H1 (cell line): ENCODE results near the gene QSOX2. TPM values are rescaled to one million over a fixed set of nuclear protein-coding genes. Genes with fewer than 3 reads are reported as not detected.

Experiments used
- BCL11A ChIP-seq, 2 experiments: IDR thresholded peaks; one replicate each; pipeline ENCODE4 v1.6.1; 2011; ENCODE audit warnings: low read depth in 2 of 2, low read length in 2 of 2, mild to moderate bottlenecking in 2 of 2
- CHD2 ChIP-seq: IDR thresholded peaks from 2 replicates; pipeline ENCODE4 v1.6.1; 2012; ENCODE audit warnings: low read length, improper control_type of control experiment
- CHD7 ChIP-seq: fragments of 300-600 bp; sonication (generic); IDR thresholded peaks from 2 replicates; pipeline ENCODE4 v1.7.1; 2012; ENCODE audit warnings: low read length, moderate library complexity, mild to moderate bottlenecking, inconsistent platforms; ENCODE audit not compliant: insufficient replicate concordance
- KDM4A ChIP-seq: IDR thresholded peaks from one replicate; pipeline ENCODE4 v1.7.1; 2012; ENCODE audit warnings: low read depth, mild to moderate bottlenecking, moderate library complexity, low read length, inconsistent platforms; ENCODE audit not compliant: severe bottlenecking
- RAD21 ChIP-seq, 2 experiments: IDR thresholded peaks in 1 of 2; conservative IDR thresholded peaks in 1 of 2; 2 replicates each; pipeline ENCODE4 v1.6.1; 2011; ENCODE audit warnings: low read depth in 2 of 2, low read length in 2 of 2, improper control_type of control experiment in 1 of 2, inconsistent platforms in 1 of 2, mild to moderate bottlenecking in 1 of 2, moderate library complexity in 1 of 2
- SRF ChIP-seq: IDR thresholded peaks from 2 replicates; pipeline ENCODE4 v1.6.1; 2011; ENCODE audit warnings: mild to moderate bottlenecking, low read depth, low read length, moderate library complexity
- TAF1 ChIP-seq: IDR thresholded peaks from 2 replicates; pipeline ENCODE4 v1.6.1; 2011; ENCODE audit warnings: mild to moderate bottlenecking, low read depth, low read length
- TEAD4 ChIP-seq: IDR thresholded peaks from 2 replicates; pipeline ENCODE4 v1.6.1; 2012; ENCODE audit warnings: low read depth, low read length, inconsistent platforms, mixed read lengths
- polyA plus RNA-seq, 7 experiments: library from polyadenylated mRNA; depleted of rRNA in 3 of 7; stranded (reverse) in 5 of 7; unstranded in 2 of 7; fragments of >200 nt in 5 of 7; fragments of 200-250 nt in 2 of 7; gene quantifications; 1 replicate in 5 of 7; 2 replicates in 1 of 7; 4 replicates in 1 of 7; pipeline versions ENCODE4 v1.2.1 to v1.2.3, GENCODE V29; 2011 to 2013; ENCODE audit warnings: missing spikeins in 2 of 7, mixed read lengths in 2 of 7
- total RNA-seq: library from RNA; stranded (reverse); fragmentation: NEBNext Ultra II Directional; extraction: Animal tissue kit (Norgen Biotek cat#: 25700); gene quantifications from 2 replicates; pipeline ENCODE4 v1.2.1, GENCODE V29; 2021

QSOX2 gene
- total and polyA plus RNA-seq, 2 of the 8 experiments (the other 6 are each of a cell fraction or from before 2014, with no cell fraction given): 18.0 to 28.6 TPM

- no peak for TF ChIP-seq CHD7
- TF ChIP-seq SRF: no peak
- TF ChIP-seq RAD21 (IDR thresholded peaks at IDR 0.05 in 1 of 2, conservative IDR thresholded peaks at IDR 0.05 in 1 of 2; ENCODE audit: low read depth in 2 of 2, low read length in 2 of 2): peak; percentile 8; a peak in 1 of 4 replicates
- no peak for TF ChIP-seq BCL11A (IDR thresholded peaks at IDR 0.05; ENCODE audit: low read depth in 2 of 2, low read length in 2 of 2)
- no peak for TF ChIP-seq KDM4A
- TF ChIP-seq CHD2: no peak
- TF ChIP-seq TAF1: no peak
- TF ChIP-seq TEAD4: no peak
Observed at GRCh38 chr9:136242918-136243525, 2.6 kb downstream of the QSOX2 start (continued).
